HG03039 (cell line): ENCODE measurements around the gene IFFO2.

Experiments used
- ATAC-seq: cut with Tn5 transposase; IDR thresholded peaks from one replicate; pipeline ENCODE4 v1.9.1; 2021; ENCODE audit warnings: mild to moderate bottlenecking, moderate library complexity; ENCODE audit not compliant: unreplicated experiment

The IFFO2 gene

DNA sequence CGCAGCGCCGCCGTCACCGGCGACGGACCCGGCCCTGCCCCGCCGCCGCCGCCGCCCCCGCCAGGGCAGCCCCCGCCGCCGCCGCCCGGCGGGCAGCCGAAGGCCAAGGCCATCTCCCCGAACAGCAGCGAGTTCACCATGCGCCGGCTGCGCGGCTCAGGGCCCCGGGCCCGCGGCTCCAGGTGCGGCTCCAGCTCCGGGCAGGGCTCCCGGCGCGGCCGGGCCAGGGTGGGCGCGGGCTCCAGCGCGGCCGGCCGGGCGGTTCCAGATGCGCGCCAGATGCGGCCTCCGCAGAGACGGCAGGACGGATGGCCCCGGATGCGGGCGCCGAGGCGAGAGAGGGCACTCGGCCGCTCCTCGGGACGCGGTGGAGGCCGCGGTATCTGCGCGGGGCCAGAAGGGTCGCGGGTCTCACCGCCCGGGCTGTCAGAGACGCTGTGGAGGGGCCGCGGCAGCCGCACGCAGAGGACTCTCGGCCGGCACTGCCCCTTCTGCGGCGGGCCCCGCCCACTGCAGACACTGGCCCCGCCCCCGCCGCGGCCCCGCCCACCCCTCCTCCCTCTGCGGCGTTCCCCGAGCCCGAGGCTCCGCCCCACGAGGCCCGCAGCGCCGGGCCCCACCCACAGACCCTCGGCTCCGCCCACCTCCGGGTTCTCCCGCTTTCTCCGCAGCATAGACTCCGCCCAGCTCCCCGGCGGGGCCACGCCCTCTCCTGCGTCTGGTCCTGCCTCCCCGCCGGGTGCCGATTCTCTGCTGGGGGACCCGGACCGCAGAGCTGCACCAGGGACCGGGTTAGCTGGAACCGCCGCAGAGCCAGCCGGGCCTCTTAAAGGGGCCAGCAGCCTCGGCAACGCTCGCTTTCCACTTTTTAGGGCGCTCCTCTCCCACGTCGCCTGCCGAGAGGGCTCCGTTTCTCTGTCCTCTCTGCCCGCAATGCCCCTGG lies at the start of gene IFFO2:
Gene IFFO2 (minus strand): TSS at position 484 of the 943 bp plus-strand sequence. CDS start 344 bp downstream, at position 140.
- peak; percentile 70 for ATAC-seq

GRCh38 chr1:19006000-19006399 lies 49.5 kb upstream of the IFFO2 start:
- no peak for ATAC-seq

DNA sequence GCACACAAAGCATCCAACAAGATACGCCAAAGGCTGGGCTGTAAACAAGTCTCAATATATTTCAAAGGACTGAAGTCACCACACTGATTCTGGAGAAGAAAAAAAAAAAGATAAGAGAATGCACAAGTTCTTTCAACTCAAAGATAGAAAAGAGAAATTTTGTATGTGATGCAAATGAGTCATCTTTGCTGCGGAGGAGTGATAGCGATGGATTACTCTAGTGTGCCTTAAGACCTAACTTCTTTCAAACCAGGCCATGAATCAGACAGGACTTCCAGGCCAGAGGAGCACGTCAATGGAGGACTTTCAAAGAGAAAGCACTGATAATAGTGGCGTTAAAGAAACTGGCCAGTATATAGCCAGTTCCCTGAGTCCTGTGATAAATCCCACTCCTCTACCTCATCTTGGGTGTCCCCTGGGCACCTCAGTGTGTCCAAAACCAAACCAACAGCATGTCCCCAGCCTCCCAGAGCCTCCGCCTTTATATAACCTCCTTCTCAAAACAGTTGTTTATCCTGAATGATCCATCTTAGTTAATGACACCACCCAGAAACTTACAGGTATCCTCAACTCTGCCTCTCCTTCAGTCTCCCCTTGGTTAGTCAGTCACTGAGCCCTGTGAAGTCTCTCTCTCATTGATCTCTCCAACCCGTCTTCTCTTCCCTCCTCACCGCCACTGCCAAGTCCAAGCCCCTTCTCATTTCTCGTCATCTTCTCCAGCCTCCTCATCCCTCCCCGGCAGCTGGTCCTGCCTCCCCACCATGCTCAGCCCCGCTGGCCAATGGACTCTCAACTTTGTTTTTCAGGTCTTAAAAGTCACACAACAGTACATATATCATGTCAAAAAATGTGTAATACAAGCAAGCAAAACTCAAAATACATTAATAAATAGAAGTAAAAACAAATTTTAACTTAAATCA lies 47.2 kb upstream of the IFFO2 start:
- no peak for ATAC-seq

DNA sequence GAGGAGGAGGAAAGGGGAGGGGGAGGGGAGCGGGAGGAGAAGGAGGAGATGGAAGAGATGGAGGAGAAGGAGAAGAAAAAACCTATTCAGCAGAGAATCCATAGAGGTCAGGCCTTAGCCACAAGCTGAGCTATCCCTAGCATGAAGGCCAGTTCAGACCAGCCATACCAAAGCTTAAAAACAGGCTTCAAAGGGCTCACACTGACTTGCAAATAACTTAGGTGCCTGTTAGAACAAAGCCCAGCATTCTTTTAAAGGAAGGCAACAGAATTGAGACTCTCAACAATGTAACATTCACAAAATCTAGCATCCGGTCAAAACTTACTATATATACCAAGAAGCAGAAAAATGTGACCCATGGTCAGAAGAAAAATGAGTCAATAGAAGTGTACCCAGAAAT lies 43.6 kb upstream of the IFFO2 start:
- no peak for ATAC-seq

DNA sequence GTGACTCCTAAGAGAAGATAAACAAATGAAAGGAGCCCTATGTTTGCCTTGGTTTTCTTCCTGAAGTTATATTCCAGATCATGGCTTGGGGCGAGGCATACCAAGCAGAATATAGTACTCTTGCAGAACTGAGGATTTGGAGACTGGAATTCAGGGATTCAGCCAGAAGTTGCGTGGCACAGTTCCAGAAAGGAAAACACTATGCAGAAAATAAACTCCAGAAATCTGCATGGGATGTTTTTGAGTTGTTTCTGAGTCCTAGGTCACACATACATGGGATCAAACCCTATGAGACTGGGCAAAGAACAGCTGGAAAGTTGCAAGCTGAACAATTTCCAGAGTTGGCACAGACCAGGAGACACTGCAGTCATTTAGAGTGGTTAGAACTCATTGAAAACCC lies 42.9 kb upstream of the IFFO2 start:
- ATAC-seq, result no peak

GRCh38 chr1:18998016-18998724 lies 41.7 kb upstream of the IFFO2 start:
- no peak for ATAC-seq

DNA sequence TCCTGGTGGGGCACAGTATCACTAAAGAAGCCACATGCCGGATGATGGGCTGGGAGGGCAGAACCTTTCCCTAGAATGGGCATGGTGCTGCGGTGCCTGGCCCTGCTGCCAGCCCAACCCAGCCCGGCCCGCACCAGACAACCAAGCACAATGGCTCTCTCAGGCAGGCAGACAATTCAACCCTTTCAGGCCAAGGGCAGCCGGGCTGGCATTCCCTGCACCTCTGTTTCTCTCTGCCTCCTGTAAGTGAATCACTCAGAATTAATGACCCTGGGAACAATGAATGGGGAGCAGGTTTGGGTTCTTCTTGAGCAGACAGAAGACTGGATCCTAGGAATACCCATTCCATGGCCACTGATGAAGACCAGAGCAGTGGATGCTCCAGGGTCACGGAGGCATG lies 41.0 kb upstream of the IFFO2 start:
- ATAC-seq, result no peak

DNA sequence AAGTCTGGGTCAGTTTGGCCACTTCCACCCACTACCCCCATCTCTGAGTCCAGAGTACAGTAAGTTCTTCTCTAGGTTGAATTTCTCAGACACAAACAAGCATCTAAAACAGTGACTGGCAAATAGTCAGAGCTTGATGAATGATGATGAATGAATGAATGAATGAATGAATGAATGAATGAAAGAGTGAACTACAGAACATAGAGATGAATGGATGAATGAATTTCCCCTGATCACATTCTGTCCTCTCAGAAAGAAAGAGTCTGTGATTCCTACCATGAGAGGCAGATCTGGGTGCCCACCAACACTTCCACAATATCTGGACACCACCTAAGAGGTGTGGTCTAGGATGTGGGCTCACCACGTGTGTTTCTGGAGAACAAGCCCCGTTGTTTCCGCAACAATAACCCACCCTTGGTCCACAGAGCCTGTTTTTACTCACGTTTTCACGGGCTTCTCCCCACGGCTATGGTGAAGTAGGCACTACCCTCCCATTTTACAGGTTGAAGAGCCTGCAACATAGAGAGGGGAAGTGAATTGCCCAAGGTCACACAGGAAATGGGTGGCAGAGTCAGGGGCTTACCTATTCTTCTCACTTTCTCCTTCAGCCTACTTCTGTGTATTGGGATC lies 40.2 kb upstream of the IFFO2 start:
- no peak for ATAC-seq

- no peak for ATAC-seq
Observed at GRCh38 chr1:18994381-18994780, 37.9 kb upstream of the IFFO2 start.

- ATAC-seq, result no peak
Observed at GRCh38 chr1:18992646-18993045, 36.2 kb upstream of the IFFO2 start.

DNA sequence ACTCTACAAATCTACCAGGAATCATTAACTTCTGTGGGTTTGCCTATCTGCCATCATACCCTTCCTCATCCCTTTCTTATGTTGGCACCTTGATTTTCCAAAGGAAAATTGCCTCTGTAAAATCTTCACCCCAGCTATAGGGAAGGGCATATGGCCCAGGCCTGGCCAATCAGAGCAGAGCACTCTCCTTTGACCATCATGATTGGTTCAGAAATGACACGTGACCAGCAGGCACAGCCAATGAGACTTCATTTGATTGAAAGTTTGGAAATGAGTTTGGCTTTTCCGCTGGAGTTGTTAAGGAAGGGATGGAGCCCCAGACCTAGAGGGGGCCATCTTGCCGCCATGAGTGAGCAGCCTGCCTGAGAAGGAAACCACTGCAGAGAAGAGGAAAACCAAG lies 35.1 kb upstream of the IFFO2 start:
- no peak for ATAC-seq

GRCh38 chr1:18989896-18990295 lies 33.4 kb upstream of the IFFO2 start:
- ATAC-seq, result no peak

DNA sequence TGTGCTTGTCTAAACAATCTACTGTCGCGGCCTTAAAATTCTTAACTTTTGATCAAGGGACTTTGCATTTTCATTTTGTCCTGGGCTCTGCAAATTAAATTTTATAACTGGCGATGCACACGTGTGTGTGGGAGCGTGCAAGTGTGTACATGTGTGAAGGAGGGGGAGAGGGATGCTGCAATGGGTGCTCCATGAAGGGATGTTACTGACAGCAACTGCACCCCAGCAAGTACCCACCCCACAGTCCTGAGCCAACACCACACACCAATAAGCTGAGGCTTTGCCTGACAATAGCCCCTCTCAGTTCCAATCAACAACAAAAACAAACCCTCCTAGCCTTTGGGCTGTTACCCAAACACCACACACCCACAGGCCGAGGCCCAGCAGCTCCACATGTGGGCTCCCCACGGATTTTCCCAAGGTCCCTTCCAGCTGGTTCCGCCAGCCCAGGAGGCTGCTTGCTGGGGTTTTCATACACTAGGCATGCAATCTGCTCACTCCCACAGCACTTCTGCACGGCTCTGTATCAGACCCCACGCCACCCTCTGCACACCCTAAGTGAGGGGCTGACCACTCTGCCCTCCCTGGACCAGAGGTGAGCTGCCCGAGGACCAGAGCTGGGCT lies 32.8 kb upstream of the IFFO2 start:
- no peak for ATAC-seq

- no peak for ATAC-seq
Observed at GRCh38 chr1:18981242-18981641, 24.8 kb upstream of the IFFO2 start.

GRCh38 chr1:18978706-18979105 lies 22.2 kb upstream of the IFFO2 start:
- no peak for ATAC-seq

GRCh38 chr1:18977428-18977827 lies 21.0 kb upstream of the IFFO2 start:
- ATAC-seq, result no peak

DNA sequence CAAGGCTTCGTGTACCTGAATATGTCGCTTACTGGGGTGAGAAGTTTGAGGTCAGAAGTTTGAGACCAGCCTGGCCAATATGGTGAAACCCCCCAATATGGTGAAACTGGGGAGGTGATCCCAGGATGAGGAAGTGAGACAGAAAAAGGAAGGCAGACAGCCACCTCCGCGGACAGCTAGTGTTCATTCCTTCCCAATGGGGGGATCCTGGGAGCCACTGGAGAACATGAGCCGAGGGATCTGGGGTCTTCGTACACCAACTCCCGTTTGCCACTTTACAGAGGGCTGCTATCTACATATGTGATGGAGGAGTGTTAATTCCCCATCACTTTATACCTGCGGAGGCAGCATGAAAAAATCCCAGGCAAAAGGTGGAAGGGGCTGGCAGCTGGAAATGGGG lies 19.6 kb upstream of the IFFO2 start:
- ATAC-seq, result no peak

DNA sequence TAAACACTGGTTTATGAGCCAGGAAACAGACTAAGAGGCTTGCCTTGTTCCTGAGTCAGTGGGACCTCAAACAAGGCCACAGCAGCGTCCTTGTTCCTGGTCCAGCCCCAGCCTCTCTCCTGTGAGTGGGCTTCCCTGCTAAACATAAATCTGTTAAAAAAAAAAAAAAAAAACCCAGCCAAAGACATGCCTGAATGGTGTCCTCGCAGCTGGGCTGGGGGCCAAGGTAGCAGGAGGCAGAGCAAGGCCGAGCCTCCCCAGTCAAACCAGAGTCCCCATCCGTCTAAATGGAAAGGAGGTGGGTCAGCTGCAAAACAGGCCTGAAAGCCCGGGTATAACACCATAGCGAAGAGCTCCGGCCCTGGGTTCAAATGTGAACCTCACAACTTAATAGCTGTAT lies 18.1 kb upstream of the IFFO2 start:
- ATAC-seq, result no peak

DNA sequence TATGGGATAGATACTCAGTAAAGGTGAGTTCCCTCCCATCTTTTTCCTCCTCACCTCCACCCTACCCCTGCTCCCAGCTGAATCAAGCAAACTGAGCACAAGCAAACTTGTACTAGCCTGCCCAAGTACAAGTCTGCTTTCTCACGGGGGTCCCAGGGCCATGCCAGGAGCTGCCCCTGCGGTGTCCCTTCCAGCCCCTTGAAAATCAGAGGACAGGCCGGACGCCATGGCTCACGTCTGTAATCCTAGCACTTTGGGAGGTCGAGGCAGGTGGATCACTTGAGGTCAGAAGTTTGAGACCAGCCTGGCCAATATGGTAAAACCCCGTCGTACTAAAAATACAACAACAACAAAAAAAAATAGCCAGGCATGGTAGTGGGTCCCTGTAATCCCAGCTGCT lies 17.5 kb upstream of the IFFO2 start:
- no peak for ATAC-seq

GRCh38 chr1:18973446-18973955 lies 17.0 kb upstream of the IFFO2 start:
- ATAC-seq, result no peak
